Measurements from ENCODE around the gene LRRC14B. TPM values are rescaled to one million over a fixed set of nuclear protein-coding genes. Genes with fewer than 3 reads are reported as not detected.

The LRRC14B gene
- total and polyA plus RNA-seq, 9 donors: 17.2 to 40.9 (median 27.4) TPM

DNA sequence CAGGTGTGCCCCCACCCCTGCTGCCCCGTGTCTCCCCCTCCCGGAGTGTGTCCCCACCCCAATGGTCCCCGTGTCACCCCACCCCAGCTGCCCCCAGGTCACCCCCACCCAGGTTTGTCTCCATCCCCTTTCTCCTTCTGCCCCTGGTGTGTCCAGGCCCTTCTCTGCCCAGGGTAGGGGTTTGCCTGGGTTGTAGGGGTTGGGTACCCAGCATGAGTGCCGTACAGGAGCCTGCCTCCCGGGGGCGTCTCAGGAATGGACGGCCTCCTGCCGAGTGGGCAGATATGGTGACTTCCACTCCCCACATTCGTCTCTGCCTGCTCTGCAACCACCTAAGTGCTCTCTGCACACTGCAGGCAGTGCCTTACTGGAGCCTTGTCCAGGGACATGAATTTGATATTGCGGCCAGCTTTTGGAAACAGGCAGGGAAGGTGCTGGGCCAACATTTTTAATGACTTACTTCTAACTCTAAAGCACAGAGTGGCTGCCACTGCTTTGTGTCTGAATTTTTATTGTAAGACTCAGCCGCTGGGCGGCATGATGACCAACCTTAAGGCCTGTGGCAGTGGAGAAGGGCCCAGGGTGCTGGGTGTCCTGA, 6.7 kb downstream of the LRRC14B start:
- Histone ChIP-seq H3K4me3 (ENCODE audit: low read length) (no peak overlapping the region), H3K27ac (ENCODE audit: low read length) (no peak overlapping the region), H3K27me3 (ENCODE audit: control insufficient read depth, insufficient read depth, low read length) (no peaks in the 10 kb centered on the region), H3K9me3 (replicated peaks; ENCODE audit: control insufficient read depth, low read depth, low read length) (no peaks in the 10 kb centered on the region), H3K4me1 (ENCODE audit: control insufficient read depth, insufficient read depth, low read length) (peaks cover 10% of the 10 kb centered on the region), H3K36me3 (ENCODE audit: control insufficient read depth, insufficient read depth, low read length) (peaks cover 5% of the 10 kb centered on the region)
- no peak for DNase-seq
- 89% methylated on average over 2 of the region's 12 CpGs for WGBS (ENCODE audit: insufficient coverage)

DNA sequence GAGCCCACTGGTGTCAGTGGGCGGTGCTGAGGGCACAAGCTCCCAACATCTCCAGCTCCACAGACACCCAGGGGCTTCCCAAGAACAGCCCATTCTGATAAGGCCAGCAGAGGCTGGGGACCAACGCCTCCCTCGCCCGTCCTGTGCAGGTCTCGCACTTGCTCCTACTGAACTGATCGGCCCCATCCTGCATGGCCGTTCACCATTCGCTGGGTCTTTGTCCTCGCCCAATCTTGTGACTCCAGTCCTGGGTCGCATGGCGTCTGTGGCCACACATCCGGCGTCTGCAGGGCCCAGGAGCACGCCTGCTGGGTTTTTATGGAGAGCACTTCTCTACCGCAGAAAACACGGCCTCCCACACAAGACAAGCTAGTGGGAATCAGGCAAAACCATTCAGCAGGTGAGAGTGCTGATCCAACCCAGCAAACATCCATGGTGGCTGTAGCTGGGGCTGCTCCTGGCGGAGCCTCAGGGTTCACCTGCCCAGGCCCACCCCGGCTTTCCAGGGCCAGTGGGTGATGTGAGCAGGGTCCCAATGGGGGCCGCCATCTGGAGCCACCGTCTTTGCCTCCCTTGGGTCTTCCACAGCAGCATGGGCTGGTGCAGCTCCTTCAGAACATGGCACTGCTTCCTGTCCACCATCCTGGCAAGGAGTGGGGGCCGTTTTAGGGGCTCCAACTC, 7.4 kb downstream of the LRRC14B start:
- H3K4me3 ChIP-seq (ENCODE audit: low read length): no peak overlapping the region
- 96% methylated on average over 18 of the region's 21 CpGs for WGBS (ENCODE audit: insufficient coverage)
- no peak for DNase-seq
- peaks cover 10% of the 10 kb centered on the region for H3K4me1 ChIP-seq (ENCODE audit: control insufficient read depth, insufficient read depth, low read length)
- H3K27me3 ChIP-seq (ENCODE audit: control insufficient read depth, insufficient read depth, low read length): no peaks in the 10 kb centered on the region
- no peaks in the 10 kb centered on the region for H3K9me3 ChIP-seq (replicated peaks; ENCODE audit: control insufficient read depth, low read depth, low read length)
- peaks cover 11% of the 10 kb centered on the region for H3K36me3 ChIP-seq (ENCODE audit: control insufficient read depth, insufficient read depth, low read length)
- no peak overlapping the region for H3K27ac ChIP-seq (ENCODE audit: low read length)

DNA sequence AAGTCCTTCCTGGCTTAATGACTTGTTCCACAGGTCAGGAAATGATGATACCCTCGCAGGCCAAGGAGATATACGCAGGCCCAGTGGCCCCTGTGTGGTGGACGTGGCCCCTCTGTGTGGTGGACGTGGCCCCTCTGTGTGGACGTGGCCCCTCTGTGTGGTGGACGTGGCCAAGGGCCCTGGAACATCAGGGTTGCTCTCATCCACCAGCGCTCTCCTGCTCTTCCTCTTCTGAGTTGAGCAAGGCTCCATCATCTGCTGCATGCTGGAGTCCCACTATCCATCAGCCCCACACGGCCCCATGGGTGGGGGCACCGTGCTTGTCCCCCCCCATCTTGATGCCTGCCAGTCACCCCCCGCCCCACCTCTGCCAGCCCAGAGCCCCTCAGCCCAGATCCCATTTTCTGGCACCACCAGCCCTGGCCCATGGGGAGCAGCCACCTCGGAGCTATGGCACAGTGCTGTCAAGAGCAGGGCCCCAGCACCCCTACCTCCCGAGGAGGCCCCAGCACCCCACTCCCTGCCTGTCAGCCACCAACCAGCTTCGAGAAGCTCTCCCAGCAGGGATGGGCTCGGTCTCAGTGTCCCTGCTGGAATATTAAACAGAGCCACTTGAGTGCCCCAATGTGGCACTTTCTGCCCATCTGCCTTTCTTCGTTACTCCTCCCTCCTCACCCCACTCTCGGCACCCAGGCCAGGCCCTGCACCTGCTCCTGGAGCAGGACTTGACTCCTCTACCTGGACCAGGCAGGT, 8.1 kb downstream of the LRRC14B start:
- Histone ChIP-seq H3K27me3 (ENCODE audit: control insufficient read depth, insufficient read depth, low read length) (no peaks in the 10 kb centered on the region), H3K4me3 (ENCODE audit: low read length) (no peak overlapping the region), H3K36me3 (ENCODE audit: control insufficient read depth, insufficient read depth, low read length) (peaks cover 17% of the 10 kb centered on the region), H3K4me1 (ENCODE audit: control insufficient read depth, insufficient read depth, low read length) (peaks cover 10% of the 10 kb centered on the region), H3K27ac (ENCODE audit: low read length) (no peak overlapping the region), H3K9me3 (replicated peaks; ENCODE audit: control insufficient read depth, low read depth, low read length) (no peaks in the 10 kb centered on the region)
- DNase-seq: no peak
- 91% methylated on average over 15 of the region's 16 CpGs for WGBS (ENCODE audit: insufficient coverage)

DNA sequence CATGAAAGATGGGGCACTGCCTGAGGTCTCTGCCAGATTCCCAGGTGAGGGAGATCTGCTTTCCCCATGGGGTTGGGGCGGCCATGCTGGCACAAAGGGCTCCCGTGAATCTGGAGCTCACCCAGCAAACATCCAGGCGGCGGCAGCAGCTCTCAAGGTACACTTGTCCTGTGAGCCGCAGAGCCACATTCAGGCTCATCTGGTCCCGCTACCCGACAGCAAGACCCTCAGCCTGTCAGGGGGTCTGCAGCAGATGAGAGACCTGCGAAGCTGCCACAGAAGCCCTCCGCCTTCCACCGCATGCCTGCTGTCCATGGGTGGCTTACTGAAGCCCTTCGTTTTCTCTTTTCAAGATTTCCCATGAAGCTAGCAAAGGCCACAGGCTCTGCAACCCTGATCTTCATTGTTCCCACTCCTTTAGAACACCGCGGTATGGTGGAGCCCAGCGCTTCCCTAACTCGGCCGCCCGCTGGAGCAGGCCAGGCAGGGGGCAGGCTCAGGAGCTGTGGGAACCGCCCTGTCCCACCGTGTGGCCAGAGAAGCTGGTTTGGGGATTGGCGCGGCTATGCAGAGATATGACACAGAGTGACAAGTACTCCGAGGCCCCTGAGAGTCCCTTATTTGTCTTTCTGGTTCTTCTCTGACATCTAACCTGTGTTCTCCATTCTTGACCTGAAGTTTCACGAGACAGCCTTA, 8.8 kb downstream of the LRRC14B start:
- DNase-seq: no peak
- H3K36me3 ChIP-seq (ENCODE audit: control insufficient read depth, insufficient read depth, low read length): peaks cover 19% of the 10 kb centered on the region
- 85% methylated on average over 22 of the region's 23 CpGs for WGBS (ENCODE audit: insufficient coverage)

DNA sequence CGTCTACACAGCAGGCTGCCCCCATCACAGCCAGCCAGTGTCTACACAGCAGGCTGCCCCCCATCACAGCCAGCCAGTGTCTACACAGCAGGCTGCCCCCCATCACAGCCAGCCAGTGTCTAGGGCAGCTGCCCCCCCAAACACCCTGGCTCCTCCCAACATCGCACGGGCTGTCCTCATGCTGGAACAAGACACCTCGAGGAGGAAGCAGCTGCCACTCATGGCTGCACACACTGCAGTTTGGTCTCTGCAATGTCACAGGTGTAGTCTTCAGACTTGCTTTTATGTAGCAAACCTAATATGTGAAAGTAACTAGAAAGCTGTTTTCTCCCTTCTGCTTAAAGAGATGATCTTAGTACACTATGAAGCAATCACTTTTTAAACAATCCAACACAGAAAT, 9.7 kb downstream of the LRRC14B start:
- no peaks in the 10 kb centered on the region for H3K27me3 ChIP-seq (ENCODE audit: control insufficient read depth, insufficient read depth, low read length)
- no peak overlapping the region for H3K27ac ChIP-seq (ENCODE audit: low read length)
- no peak overlapping the region for H3K4me3 ChIP-seq (ENCODE audit: low read length)
- peaks cover 10% of the 10 kb centered on the region for H3K4me1 ChIP-seq (ENCODE audit: control insufficient read depth, insufficient read depth, low read length)
- H3K36me3 ChIP-seq (ENCODE audit: control insufficient read depth, insufficient read depth, low read length): peaks cover 19% of the 10 kb centered on the region
- no peaks in the 10 kb centered on the region for H3K9me3 ChIP-seq (replicated peaks; ENCODE audit: control insufficient read depth, low read depth, low read length)
- WGBS (ENCODE audit: insufficient coverage): 23% methylated on average over 3 of the region's 4 CpGs
- no peak for DNase-seq

More for the DNA sequence above, 8.8 kb downstream of the LRRC14B start:
- Histone ChIP-seq H3K27me3 (ENCODE audit: control insufficient read depth, insufficient read depth, low read length) (no peaks in the 10 kb centered on the region), H3K9me3 (replicated peaks; ENCODE audit: control insufficient read depth, low read depth, low read length) (no peaks in the 10 kb centered on the region), H3K27ac (ENCODE audit: low read length) (no peak overlapping the region), H3K4me3 (ENCODE audit: low read length) (no peak overlapping the region), H3K4me1 (ENCODE audit: control insufficient read depth, insufficient read depth, low read length) (peaks cover 10% of the 10 kb centered on the region)

DNA sequence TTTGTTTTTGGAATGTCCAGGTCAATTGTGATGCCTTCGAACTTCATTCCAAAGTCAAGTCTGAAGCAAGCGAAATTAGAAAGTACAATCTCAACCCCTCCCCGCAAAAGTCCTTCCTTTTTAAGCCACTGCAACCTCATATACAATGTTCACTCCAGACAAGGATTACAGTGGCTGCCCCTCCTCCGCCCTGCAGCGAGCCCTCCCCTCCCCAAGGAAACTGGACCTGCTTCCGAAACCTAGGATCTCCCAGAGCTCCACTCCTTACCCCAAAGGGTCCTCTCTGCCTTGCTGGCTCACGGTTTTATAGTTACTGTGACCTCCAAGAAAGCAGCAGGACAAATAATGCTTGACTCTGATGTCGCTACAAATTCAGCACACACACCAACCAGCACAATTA, 10.4 kb downstream of the LRRC14B start:
- no peak for DNase-seq
- WGBS (ENCODE audit: insufficient coverage): 82% methylated on average over 8 of the region's 8 CpGs
- Histone ChIP-seq H3K4me1 (ENCODE audit: control insufficient read depth, insufficient read depth, low read length) (peaks cover 15% of the 10 kb centered on the region), H3K27ac (ENCODE audit: low read length) (no peak overlapping the region), H3K36me3 (ENCODE audit: control insufficient read depth, insufficient read depth, low read length) (peaks cover 25% of the 10 kb centered on the region), H3K27me3 (ENCODE audit: control insufficient read depth, insufficient read depth, low read length) (no peaks in the 10 kb centered on the region), H3K4me3 (ENCODE audit: low read length) (no peak overlapping the region), H3K9me3 (replicated peaks; ENCODE audit: control insufficient read depth, low read depth, low read length) (no peaks in the 10 kb centered on the region)

DNA sequence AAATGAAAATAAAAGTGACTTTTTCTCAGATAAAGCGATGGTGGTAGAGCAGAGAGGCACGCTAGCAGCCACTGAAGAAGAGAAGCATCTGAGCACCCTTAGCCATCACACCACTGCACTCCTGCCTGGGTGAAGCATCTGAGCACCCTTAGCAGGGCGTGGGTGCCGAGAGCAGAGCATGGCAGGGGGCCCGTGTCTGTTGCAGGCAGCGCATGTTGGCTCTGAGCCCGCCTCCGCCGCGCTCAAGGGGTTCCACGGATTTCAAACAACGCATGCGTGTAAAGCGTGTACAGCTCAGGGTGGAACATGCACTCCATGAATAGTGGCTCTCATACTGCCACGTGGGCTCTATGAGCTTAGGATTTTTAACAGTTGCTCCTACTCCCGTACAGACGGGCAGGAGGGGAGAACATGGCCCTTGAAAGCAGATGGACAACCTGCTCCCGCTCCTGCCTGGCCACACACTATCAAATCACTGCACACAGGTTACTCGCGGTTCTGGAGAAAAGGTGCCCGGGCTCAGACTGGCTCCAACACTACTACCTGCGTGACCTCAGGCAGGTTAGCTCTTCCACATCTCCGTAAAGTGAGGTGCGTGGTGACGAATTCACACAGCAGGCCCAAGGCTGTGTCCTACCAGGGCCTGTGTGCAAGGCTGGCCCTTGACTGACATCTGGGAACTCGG, 12.1 kb downstream of the LRRC14B start:
- H3K4me1 ChIP-seq (ENCODE audit: control insufficient read depth, insufficient read depth, low read length): peaks cover 18% of the 10 kb centered on the region
- no peak overlapping the region for H3K27ac ChIP-seq (ENCODE audit: low read length)
- no peaks in the 10 kb centered on the region for H3K27me3 ChIP-seq (ENCODE audit: control insufficient read depth, insufficient read depth, low read length)
- 96% methylated on average over 24 of the region's 26 CpGs for WGBS (ENCODE audit: insufficient coverage)
- no peak overlapping the region for H3K4me3 ChIP-seq (ENCODE audit: low read length)
- DNase-seq: no peak
- H3K9me3 ChIP-seq (replicated peaks; ENCODE audit: control insufficient read depth, low read depth, low read length): no peaks in the 10 kb centered on the region
- H3K36me3 ChIP-seq (ENCODE audit: control insufficient read depth, insufficient read depth, low read length): peaks cover 29% of the 10 kb centered on the region

DNA sequence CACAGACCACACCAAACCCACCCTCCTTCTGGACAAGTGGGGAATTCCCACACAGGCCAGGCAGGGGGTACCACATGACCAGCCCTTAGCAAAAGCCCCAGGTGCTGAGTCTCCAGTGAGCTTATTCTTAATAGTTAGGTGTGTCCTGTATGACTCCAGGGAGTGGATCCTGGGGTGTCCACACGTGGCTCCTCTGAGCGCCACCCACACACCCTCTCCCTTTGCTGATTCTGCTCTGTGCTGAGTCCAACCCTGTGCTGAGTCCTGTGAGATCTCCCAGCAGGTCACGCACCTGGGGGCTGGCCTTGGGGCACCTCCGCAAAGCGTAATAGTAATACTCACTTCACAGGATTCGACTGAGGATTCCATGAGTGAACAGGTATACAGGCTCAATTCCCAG, 12.7 kb downstream of the LRRC14B start:
- peaks cover 18% of the 10 kb centered on the region for H3K4me1 ChIP-seq (ENCODE audit: control insufficient read depth, insufficient read depth, low read length)
- DNase-seq: no peak
- no peaks in the 10 kb centered on the region for H3K9me3 ChIP-seq (replicated peaks; ENCODE audit: control insufficient read depth, low read depth, low read length)
- H3K27ac ChIP-seq (ENCODE audit: low read length): no peak overlapping the region
- no peaks in the 10 kb centered on the region for H3K27me3 ChIP-seq (ENCODE audit: control insufficient read depth, insufficient read depth, low read length)
- no CpG with 5 or more reads among the region's 6 CpGs for WGBS (ENCODE audit: insufficient coverage)
- no peak overlapping the region for H3K4me3 ChIP-seq (ENCODE audit: low read length)
- H3K36me3 ChIP-seq (ENCODE audit: control insufficient read depth, insufficient read depth, low read length): peaks cover 29% of the 10 kb centered on the region

DNA sequence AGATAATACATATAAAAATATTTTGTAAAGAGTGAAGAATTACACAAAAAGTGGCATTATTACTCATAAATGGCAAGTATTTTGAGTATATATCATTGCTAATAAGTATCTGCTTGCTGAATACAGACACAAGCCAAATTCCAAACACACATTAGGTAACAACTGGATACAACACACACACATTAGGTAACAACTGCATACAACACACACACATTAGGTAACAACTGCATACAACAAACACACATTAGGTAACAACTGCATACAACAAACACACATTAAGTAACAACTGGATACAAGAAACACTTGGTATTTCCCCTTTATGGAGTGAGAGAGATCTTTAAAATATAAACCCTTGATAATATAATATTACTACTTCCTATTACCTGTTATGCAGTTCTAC, 13.2 kb downstream of the LRRC14B start:
- H3K27me3 ChIP-seq (ENCODE audit: control insufficient read depth, insufficient read depth, low read length): no peaks in the 10 kb centered on the region
- H3K4me3 ChIP-seq (ENCODE audit: low read length): no peak overlapping the region
- peaks cover 29% of the 10 kb centered on the region for H3K36me3 ChIP-seq (ENCODE audit: control insufficient read depth, insufficient read depth, low read length)
- H3K27ac ChIP-seq (ENCODE audit: low read length): no peak overlapping the region
- H3K4me1 ChIP-seq (ENCODE audit: control insufficient read depth, insufficient read depth, low read length): peaks cover 18% of the 10 kb centered on the region
- no peak for DNase-seq
- no peaks in the 10 kb centered on the region for H3K9me3 ChIP-seq (replicated peaks; ENCODE audit: control insufficient read depth, low read depth, low read length)
